OCI-M2 (cell line): ENCODE measurements around the gene AGBL4.

Experiments used
- DNase-seq: peaks from one replicate; lab custom pipeline; 2025; ENCODE audit not compliant: unreplicated experiment; lab: John Stamatoyannopoulos, UW

AGBL4 gene

DNA sequence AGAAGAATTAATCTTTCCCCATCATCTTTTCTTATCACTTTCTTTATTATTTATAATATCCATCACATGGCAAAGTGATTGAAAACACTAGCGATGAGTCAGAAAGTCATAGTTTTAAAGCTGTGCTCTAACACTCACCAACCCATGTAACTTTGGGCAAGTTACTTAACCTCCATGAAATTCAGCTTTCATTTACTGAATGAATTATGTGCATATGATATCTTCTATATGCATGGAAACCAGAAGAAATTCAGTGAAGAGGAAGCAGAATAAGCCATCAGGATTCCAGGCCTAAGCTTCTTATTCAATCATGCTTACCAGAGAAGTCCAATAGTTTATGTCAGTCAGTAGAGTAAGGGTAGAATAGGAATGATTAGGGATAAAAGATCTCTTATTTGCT lies 300.1 kb downstream of the AGBL4 start:
- no peak for DNase-seq

DNA sequence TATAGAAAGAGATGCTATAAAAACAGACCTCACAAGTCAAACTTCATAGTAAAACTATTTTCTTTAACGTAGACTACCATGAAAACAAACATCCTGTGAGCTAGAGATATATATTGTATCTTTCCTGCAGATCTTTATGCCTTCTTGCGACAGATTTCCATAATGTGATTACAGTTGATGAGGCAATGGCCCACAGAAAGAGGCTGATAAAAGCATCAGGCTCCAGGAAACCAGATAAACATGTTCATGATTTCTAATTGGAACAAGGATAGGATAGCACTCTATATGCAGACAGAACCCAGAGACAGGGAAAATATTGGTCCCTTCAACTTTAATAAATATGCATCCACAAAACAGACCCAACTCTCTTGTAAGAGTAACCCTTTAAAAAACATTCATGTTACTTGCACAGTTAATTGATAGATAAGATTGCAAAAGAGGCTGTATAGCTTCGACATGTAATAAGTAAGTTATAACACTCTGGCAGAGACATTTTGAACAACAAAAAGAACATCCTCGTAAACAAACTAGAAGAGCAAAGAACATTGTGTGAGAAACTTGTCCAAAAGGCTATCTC lies 329.4 kb downstream of the AGBL4 start:
- DNase-seq, result no peak

DNA sequence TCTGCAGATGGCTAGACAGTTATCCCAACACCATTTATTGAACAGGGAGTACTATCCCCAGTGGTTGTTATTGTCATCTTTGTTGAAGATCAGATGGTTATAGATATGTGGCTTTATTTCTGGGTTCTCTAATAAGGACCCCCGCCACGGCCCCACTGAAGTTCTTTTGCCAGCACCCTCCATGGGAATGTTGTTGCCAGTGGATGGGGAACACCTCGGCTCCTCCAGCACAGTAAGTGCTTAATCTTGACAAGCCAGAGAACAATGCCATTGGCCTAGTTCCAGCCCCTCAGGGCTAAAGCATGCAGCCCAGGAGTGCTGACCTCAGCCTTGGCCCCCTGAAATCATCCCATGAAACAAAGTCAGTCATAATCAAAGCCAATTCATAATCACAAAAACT lies 337.6 kb downstream of the AGBL4 start:
- DNase-seq, result no peak

DNA sequence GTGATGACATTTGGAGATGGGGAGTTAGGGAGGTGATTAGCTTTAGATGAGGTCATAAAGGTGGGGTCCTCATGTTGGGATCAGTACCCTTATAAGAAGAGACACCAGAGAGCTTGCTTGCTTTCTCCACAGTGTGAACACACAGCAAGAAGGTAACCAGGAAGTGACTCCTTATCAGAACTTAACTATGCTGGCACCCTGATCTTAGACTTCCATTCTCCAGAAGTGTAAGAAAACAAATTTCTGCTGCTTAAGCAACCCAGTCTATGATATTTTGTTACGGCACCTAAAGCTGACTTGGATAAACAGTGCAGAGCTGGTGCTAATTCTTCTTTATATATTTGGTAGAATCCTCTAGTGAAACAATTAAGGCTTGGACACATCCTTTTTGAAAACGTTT lies 346.0 kb downstream of the AGBL4 start:
- DNase-seq, result no peak

DNA sequence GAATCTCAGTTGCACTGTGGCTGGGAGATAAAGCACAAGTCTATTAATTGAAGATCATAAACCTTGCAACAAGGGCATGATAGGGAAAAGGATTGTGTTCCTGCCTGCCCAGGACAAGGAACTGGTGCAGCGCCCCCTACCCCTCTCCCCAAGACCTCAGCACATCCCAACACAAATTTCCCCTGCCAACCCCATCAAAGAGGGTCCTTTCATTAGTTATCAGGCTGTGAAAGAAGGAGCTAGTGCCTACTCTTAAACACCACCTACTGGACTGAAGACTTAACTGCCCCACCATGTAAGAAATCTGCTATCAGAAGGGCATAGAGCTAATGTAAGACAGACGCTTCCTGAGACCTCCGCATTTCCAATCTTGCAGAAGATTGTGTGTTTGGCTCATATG lies 372.6 kb downstream of the AGBL4 start:
- DNase-seq, result no peak

DNA sequence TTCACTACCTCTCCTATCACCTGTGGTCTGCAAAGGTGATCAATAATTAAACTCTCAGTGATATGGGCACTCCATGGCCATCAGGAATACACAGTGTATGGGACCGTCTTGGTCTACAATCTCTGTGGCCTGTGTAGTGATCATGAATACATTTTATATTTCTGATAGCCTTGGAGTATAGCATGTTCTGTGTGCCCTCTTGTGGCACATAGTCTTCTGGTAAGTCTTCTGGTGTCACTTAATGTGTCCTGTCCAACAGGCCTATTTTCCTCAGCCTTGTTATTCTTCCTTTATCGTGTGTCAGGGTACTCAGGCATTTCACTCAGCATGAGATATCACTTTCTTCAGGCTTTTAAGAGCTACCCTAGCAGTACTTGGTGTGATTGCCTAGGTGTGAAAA lies 393.6 kb downstream of the AGBL4 start:
- no peak for DNase-seq

DNA sequence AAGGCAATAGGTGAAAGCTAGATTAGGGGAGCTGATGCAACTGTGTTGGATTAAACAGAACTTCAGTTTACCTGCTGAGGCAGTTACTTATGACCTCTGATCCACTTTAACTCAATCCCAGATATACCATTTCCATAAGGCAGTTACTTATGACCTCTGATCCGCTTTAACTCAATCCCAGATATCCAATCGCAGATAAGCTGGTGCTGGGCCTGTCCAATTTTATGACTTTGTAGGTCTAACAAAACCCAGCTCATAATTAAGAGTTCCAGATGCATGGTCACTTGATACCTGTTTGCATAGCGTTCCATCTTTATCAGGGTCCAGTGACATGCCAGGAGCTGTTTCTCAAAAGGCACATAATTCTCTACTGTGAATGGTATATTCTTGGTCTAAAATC lies 396.0 kb downstream of the AGBL4 start:
- DNase-seq, result no peak

DNA sequence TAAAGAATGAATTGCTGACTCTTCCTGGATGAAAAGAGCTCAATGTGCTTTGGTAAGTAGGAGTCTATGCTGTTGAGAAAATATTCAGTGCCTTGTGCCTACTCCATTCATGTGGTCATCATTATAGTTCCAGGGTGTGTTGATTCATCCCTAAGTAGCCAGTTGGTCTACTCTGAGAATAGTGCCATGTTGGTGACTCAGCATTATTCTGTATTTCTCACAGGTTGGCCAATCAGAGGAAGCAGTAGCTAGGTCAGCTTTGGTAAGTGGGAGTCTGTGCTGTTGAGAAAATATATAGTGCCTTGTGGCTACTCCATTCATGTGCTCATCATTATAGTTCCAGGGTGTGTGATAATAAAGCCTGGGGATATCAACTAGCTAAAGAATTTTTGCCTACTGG lies 397.3 kb downstream of the AGBL4 start:
- no peak for DNase-seq

DNA sequence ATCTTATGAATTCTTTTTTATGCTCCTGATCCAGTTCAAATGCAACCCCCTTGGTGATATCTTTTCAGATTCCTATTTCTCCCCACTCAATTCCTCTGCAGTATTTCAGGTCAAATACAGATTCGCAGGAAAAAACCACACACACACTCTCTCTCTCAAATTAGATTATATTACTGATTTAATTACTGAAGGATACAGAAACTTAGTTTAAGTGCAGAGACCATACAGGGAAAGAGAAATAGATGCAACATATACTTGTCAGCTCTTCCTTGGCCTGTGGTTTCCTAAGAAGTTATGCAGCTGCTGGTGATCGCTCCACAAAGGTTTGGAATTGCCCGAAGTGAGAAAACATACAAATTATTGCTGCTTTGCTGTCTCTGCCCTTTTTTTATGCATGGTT lies 400.9 kb downstream of the AGBL4 start:
- DNase-seq, result no peak

DNA sequence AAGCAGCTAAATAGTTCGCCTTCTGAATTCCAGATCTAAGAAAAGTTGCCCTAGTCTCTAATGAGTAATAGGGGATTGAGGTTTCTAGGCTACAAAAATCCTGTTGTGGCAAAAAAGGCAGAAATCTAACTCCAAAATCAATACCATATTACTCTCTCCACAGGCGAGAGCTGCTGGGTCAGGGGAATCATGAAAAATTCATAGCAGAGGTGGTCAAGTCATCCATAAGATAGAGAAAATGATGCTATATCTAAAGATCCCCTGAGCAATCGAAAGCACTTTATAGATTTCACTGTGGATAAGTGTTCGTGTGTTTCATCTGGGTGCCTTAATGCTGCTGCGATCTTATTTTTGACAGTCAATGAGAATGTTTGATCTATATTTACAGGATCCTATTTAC lies 417.7 kb downstream of the AGBL4 start:
- DNase-seq, result no peak

DNA sequence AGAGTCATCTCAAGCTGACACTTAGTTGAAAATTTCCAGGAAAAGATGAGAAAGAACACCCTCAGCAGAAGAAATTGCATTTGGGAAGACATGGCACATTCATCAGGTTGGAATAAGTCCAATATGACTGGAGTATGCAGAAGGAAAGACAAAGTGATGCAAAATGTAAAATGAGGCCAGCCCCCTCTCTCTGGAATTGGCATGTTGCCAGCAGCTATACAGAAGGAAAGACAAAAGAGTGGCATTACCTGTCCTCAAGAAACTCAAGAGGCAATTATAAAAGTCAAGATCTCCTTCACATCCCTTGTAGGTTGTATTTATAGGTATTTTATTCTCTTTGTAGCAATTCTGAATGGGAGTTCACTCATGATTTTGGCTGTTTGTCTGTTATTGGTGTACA lies 426.3 kb downstream of the AGBL4 start:
- no peak for DNase-seq

DNA sequence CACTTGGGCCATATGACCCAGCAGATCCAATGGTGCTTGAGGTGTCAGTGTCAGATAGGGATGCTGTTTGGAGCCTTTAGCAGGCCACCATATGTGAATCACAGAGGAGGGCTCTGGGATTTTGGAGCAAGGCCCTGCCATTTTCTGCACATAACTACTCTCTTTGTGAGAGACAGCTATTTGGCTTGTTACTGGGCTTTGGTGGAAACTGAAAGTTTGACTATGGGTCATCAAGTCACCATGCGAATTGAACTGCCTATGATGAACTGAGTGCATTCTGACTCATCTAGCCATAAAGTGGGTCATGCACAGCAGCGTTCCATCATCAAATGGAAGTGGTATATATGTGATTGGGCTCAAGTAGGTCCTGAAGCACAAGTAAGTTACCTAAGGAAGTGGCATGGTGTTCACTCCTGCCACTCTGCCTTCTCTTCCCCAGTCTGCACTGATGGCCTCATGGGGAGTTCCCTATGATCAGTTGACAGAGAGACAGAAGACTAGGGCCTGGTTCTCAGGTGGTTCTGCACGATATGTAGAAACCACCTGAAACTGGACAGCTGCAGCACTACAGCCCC lies 447.3 kb downstream of the AGBL4 start:
- DNase-seq, result no peak

DNA sequence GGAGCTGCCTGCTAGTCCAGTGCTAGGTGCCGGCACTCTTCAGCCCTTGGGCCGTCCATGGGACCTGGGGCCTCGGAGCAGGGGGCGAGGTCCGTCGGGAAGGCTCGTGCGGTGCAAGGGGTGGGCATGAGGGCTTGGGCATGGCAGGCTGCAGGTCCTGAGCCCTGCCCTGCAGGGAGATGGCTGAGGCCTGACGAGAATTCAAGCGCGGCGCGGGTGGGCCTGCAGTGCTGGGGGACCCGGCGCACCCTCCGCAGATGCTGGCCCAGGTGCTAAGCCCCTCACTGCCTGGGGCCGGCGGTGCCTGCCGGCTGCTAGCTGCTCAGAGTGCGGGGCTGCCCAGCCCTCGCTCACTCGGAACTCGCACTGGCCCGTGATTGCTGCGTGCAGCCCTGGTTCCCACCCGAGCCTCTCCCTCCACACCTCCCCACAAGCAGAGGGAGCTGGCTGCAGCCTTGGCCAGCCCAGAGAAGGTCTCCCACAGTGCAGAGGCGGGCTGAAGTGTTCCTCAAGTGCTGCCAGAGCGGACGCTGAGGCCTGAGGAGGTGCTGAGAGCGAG lies 467.0 kb downstream of the AGBL4 start:
- DNase-seq, result no peak

DNA sequence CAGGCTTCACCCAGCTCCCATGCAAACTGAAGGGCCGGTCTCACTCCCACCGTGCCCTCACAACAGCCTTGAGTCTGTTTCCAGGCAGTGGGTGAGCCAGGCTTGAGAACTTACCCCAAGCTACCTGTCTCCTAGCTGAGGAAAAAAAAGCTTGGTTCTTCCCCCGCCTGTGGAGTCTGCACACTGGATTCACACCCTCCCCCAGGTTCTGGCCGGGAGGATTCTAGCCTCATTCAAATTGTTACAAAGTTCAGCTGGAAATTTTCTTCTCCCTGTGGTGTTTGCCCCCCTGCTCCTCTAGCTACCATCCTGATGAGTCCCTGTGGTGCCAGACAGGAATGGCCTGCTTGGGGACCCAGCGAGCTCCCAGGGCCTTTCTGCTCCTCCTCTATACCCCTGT lies 471.7 kb downstream of the AGBL4 start:
- no peak for DNase-seq

DNA sequence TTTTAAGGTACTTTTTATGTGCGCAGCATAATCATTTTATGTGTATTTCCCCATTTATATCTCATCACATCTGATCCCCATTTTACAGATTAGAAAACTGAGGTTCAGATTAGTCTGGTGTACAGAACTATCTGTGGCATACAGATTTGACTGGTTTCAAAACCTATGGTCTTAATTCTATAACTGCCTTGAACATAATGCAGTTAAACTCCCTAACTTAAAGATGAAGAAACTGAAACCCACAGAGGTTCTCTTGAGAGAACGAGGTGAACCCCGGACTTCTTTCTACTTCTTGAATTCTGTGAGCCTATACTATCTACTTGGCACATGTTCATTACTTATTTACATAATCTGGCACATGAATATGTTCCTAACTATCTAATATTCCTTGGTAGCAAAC lies 479.1 kb downstream of the AGBL4 start:
- no peak for DNase-seq

DNA sequence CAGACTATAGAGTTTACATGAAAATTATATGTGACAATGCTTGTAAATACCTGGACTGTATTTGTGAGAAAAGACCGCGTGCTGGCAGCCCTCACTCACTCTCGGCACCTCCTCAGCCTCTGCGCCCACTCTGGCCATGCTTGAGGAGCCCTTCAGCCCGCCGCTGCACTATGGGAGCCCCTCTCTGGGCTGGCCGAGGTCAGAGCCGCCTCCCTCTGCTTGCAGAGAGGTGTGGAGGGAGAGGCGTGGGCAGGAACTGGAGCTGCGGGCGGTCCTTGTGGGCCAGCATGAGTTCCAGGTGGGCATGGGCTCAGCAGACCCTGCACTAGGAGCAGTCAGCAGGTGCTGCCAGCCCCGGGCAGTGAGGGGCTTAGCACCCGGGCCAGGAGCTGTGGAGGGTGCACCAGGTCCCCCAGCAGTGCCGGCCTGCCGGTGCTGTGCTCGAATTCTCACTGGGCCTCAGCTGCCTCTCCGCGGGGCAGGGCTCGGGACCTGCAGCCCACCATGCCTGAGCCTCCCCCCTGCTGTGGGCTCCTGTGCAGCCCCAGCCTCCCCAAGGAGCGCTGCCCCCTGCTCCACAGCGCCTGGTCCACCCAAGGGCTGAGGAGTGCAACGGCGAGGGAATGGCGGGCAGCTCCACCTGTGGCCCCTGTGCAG lies 482.5 kb downstream of the AGBL4 start:
- DNase-seq, result no peak

DNA sequence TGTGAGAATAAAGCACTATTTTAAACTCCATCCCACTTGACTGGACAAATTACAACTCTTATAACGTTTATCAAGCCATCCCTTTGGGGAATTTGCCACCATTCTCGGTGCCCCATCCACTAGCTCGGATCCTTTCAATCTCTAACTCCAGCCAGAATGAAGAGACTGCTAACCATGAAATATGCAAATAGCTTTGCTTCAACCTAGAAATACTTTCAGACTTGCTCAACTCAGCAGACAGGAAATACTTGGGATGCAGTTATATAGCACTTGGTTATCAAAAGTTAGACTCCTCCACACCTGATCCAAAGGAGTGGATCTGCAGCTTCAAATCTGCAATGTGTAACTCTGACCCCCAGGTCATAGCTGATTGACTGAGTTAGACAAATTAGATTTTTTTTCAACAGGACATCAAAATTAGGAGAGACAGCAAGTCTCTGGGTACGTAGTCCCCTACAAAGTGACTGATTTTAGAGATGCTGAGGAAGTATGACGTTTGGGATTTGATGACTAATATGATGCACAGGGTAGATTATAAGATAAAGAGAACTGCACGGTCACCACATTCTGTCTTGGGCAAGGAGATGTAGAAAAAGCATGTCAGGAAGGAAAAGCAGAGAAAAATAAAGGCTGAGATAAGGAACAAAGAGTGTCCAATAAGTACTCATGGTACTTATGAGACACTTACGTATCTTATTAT lies 496.0 kb downstream of the AGBL4 start:
- no peak for DNase-seq

DNA sequence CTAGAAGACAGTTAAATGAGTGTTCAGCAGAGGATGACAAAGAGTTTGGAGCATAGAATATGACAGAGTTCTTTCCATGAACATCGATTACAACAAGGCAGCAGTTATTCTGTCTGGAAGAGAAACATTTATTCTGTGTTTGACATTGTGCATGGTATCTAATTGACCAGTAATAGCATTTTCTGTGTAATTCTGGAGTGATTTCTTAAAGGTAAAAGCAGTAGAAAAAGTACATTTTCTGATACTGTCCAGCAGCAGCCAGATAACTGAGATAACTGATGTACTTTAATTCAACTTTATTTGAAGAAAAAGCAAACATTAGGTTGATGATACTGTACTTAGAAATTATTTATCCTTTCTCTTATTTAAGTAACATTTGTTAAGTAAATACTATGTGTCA lies 497.1 kb downstream of the AGBL4 start:
- DNase-seq, result no peak

DNA sequence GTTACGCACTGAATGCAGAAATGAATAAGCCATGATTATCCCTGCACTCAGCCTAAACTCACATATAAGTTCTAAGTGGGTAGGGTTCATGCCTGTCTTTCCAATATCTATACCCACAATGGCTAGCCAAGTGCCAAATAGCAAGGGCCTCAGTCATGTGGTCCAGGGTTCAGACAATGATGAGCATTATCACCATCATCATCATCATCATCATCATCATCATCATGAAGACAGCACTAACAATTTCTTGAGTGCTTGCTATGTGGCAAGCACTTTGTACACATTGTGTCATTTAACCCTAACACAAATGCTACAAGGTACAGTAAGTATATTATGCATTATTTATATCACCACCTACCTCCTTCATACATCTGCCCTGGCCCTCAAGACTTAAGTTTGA lies 500.0 kb downstream of the AGBL4 start:
- DNase-seq, result no peak

DNA sequence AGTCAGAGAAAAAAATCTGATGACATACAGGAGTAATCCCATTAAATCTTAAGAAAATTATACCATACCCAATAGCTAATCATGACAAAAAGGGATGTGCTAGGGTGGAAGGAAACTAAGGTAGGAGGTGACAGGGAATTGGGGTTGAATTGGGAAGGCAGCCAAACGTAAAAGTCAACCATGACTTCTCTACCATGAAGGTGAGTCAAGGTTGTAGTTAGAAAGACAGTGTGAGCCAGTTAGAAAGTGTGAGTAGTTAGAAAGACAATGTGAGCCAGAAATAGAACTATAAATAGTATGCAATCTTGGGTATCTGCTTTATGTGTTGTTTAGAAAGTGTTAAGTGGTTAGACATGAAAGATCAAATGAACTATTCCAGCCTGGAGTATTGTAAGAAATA lies 556.8 kb downstream of the AGBL4 start:
- DNase-seq, result no peak

DNA sequence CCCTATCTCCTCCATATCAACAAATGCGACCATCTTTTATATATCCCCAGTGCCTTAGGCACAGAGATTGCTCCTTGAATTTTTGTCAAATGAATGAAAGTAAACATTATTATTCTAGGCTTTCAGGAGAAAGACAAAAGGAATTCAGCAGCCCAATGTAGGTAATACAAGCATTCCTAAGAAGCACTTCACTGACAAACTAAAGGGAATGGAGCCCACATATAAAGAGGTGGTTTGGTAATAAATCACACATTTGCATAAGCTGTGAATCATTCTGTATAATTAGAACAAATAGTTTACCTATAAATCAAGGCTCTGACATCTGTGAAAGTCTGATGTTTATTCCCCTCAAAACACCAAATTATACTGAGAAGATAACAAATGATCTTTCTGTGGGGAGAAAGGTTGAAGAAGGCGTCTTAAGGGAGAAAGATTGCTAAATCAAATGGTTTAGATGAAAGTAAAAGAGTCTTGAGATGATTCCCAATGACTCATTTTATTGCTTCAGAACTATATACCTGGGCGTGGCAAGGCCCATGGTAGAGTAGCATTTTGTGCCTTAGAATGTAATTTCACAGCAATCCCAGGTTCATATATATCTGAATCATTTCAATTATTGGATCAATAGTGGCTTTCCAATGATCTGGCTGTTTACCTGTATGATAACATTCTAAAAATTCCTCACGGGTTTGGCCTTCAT lies 558.1 kb downstream of the AGBL4 start:
- no peak for DNase-seq
